Glomerular visceral epithelial cell (primary cell): ENCODE measurements around the gene AMPH.
"Not testable (repeated sequence)": the region's sequence is repeated elsewhere in the genome, so short reads cannot be mapped to it uniquely, and the experiment has no call there.

Source experiments
- DNase-seq: peaks from one replicate; pipeline ENCODE4 v3.0.0-alpha.2; 2016; ENCODE audit errors: extremely low spot score

The AMPH gene

DNA sequence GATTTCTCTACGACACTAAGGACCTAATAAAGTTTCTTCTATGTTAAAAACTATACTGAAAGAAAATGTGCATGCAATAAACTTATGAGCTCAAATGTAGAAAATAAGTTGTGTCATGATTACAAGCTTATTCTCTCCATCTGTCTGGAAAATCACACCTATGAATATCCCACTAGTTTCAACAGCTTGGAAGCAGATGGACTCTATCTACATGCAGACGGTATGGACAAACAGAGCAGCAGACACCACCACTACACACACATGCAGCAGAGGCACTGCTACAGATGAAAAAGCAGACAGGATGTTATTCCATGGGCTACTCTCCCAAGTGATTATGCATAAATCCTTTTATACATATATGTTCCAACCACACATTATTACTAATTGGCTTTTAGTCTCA, 234.3 kb downstream of the AMPH start:
- DNase-seq = no peak

DNA sequence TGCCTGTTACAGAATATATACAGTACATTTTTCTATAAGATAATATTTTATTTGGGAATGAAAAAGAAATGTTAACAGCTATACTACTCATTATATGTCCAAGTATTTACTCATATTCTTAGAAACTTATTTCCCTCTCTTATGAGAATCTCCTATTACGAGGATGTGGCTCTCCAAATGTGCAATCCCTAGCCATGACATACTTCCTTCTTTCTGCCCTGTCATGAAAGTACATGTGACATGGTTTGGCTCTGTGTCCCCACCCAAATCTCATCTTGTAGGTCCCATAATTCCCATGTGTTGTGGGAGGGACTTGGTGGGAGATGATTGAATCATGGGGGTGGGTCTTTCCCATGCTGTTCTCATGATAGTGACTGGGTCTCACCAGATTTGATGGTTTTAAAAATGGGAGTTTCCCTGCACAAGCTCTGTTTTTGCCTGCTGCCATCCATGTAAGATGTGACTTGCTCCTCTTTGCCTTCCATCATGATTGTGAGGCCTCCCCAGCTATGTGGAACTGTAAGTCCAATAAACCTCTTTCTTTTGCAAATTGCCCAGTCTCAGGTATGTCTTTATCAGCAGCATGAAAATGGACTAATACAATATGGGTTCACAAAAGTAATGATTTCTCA, 235.1 kb downstream of the AMPH start:
- not testable (repeated sequence) for DNase-seq

GRCh38 chr7:38394660-38395059, 236.5 kb downstream of the AMPH start:
- no peak for DNase-seq

DNA sequence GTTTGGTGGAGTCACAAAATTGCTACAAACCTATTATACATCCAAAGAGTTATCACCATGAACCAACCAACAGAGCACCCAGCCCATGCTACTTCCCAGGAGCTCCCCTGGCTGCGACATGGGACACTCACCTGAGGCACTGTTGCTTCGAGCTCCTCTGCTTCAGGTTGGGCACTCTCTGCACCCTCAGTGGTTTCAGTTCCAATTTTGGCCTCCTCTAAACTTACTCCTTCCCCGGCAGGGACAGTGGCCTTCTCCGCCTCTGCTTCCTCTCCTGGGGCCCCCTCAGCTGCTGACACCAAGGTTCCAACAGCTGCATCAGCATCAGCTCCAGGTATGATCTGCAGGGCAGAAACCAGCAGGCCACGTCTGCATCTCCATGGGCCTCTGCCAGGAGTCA, 237.3 kb downstream of the AMPH start:
- no peak for DNase-seq

DNA sequence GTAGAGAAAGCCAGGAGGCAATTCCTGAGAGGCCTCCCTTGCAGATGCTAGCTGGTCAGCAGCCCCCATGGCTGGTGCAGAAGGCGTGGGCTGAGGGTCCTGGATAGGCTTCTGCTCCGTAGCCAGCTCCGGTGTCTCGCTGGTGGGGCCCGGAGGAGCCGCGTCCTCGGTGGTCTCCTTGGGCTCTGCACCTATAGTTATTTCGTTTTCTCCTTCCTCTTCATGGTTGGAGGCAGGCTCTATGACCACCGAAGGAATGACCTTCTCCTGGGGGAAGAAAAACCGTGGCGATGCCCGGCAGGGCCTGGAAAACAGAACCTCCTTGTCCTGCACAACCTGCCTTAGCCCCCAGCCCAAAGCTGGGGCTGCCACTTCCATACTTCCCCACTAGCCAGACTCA, 239.4 kb downstream of the AMPH start:
- DNase-seq = no peak

DNA sequence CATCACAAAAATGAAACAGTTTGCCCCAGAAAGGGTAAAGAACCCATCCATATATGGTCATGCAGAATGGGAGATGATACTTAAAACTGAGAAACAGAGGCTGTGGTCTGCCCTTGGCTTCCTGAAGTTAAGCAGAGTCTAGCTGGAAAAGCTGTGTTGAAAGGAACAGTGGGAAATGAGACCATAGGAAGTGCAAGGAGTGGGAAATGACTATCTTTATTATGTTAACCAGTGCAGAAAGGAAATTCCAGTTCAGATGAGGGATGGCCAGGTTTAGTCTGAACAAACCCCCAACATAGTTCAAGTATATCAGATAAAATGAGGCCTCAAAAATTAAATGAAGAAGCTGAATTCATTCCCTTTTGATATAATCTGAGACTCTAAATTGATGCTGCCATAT, 245.5 kb downstream of the AMPH start:
- DNase-seq = no peak

- DNase-seq = no peak
Measured at GRCh38 chr7:38383281-38383680, 247.9 kb downstream of the AMPH start.

DNA sequence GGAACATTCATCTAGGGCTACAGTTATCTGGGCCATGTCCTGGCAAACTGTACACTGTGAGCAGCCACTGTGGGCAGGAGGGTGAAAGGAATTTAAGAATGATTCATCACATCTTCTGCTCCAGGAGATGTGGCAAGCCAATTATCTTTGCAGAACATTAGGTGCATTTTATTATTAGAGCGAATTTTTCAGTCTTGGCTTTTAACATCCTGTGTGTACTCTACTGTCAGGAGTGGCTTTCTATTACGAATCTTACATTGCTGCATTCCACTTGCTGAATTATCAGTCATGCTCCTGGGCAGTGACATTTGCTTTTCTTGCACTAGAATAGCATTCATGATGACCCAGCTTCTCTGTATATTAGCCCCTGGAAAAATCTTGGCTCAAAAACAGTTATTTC, 248.5 kb downstream of the AMPH start:
- DNase-seq = peak; percentile 64

GRCh38 chr7:38375453-38375852, 255.7 kb downstream of the AMPH start:
- no peak for DNase-seq

- peak; percentile 21 for DNase-seq
Measured at GRCh38 chr7:38374507-38374906, 256.7 kb downstream of the AMPH start.

GRCh38 chr7:38373155-38373554, 258.0 kb downstream of the AMPH start:
- no peak for DNase-seq

DNA sequence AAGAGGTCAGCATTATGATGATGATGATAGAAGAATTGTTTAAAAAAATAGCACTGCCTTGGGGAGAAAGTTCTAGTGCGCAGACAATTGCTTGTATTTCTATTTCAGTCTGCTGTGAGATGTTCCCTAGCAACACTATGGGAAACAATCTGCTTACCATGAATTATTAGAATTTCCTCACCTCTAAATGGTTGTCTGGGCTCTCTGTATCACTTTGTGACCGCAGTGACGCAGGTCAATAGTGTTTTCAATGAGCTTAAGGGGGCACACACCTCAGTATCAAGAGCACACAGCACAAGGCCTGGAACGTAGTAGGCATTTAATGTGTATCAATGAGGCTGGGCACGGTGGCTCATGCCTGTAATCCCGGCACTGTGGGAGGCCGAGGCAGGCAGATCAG, 258.9 kb downstream of the AMPH start:
- no peak for DNase-seq

GRCh38 chr7:38369816-38370493, 261.2 kb downstream of the AMPH start:
- peak; percentile 77 for DNase-seq

- peak; percentile 73 for DNase-seq
Measured at GRCh38 chr7:38368191-38368605, 263.0 kb downstream of the AMPH start.

DNA sequence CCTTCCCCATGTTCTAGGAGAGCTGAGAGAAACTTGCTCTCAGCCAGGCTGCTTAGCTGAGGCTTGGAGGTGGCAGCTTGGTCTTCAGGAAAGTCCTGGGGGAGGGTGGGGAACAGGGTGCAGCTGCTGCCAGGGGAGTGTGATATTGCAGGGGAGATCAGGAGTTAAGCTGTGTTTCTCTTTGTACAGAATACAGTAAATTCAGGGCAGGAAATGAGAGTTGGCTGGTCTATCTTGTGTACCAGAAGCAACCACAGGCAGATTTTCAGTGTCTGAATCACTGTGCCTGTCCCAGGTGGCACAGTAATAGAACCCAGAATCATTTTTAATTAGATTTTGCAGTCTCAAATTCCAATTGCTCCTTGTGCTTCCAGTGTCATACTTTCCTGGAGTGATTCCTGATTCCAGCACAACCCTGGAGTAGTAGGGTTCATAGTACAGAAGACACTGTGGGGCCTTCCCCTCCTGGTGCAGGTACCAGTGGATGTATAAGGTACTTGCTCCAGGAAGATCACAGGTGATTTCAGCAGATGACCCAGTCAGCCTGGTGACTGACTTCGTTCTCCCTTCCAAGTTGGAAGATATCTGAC, 263.8 kb downstream of the AMPH start:
- DNase-seq = peak; percentile 21

GRCh38 chr7:38363379-38363778, 267.8 kb downstream of the AMPH start:
- DNase-seq = peak; percentile 22

GRCh38 chr7:38362611-38363237, 268.4 kb downstream of the AMPH start:
- DNase-seq = not testable (repeated sequence)

DNA sequence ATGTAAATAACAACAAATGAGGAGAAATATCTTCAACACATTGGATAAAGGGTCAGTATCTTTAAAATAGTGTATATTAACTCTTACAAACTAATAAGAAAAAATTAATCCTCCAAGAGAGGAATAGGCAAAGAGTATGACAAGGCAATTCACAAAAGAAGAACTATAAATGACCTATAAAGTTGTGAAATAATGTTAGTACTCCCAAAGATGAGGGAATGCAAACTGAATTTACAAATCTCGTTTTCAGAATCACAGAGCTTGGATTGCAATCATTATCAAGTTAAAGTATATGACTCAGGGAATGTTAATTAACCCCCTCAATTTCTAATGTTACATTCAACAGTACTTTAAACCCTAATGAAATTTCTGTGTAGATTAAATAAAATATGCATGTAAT, 270.4 kb downstream of the AMPH start:
- DNase-seq = no peak

DNA sequence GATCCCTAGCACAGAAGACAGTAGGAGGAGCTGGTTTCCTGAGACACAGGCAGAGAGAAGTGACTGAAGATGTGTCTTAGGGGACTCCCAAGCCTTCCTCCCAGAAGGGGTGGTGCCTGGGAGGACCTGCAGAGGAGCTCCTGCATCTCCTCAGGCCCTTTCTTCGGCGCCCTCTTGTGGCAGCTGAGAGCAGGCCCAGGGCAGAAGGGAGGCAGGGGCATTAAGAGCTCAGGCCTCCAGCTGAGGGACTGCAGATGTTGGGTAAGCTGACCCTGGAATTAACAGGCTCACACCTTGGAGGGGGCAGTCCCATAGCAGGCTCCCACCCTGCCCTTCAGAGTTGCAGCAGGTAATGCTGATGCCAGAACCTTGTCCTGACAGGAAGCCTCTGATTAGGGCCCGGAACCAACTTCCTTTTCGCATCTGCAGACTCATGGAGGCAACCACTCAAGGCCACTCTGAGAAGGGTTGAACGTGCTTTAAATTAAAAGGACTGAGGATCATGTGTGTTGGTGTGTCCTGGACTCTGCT, 272.0 kb downstream of the AMPH start:
- peak; percentile 39 for DNase-seq

- DNase-seq = not testable (repeated sequence)
Measured at GRCh38 chr7:38358273-38358831, 272.8 kb downstream of the AMPH start.

GRCh38 chr7:38354271-38354851, 276.8 kb downstream of the AMPH start:
- DNase-seq = peak; percentile 37

DNA sequence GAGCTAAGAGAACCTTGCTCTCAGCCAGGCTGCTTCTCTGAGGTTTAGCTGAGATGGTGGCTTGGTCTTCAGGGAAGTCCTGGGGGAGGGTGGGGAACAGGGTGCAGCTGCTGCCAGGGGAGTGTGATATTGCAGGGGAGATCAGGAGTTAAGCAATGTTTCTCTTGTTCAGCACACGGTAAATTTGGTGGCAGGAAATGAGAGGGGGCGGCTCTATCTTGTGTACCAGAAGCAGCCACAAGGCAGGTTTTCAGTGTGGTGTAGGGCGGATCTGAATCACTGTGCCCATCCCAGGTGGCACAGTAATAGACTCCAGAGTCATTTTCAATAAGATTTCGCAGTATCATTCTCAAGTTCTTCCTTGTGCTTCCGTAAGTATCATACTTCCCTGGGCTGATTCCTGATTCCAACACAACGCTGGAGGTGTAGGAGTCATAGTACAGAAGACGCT, 277.7 kb downstream of the AMPH start:
- DNase-seq = not testable (repeated sequence)
